SK-MEL-5 (cell line): Measurements from ENCODE around the gene AK2. TPM values are rescaled to one million over a fixed set of nuclear protein-coding genes. Genes with fewer than 3 reads are reported as not detected.
"Not testable (repeated sequence)": the region's sequence is repeated elsewhere in the genome, so short reads cannot be mapped to it uniquely, and the experiment has no call there.

Source experiments
- DNase-seq: peaks from one replicate; pipeline ENCODE4 v3.0.0-alpha.2; 2016; ENCODE audit warnings: low read depth, low spot score
- in situ Hi-C: cut with HindIII; loops from 2 replicates; pipeline ENCODE4 v1.10.0; 2016; ENCODE audit warnings: low sequenced_read_pairs, high pct_unique_total_duplicates, low pct_unique_long_range_greater_than_20kb
- total RNA-seq: library from RNA; depleted of rRNA; stranded (reverse); fragments of >200 nt; shearing (Covaris generic); gene quantifications from 2 replicates; pipeline ENCODE4 v1.2.3, GENCODE V29; 2014

AK2 gene
- total RNA-seq, 1 experiment from 2014 or later = 327 TPM

DNA sequence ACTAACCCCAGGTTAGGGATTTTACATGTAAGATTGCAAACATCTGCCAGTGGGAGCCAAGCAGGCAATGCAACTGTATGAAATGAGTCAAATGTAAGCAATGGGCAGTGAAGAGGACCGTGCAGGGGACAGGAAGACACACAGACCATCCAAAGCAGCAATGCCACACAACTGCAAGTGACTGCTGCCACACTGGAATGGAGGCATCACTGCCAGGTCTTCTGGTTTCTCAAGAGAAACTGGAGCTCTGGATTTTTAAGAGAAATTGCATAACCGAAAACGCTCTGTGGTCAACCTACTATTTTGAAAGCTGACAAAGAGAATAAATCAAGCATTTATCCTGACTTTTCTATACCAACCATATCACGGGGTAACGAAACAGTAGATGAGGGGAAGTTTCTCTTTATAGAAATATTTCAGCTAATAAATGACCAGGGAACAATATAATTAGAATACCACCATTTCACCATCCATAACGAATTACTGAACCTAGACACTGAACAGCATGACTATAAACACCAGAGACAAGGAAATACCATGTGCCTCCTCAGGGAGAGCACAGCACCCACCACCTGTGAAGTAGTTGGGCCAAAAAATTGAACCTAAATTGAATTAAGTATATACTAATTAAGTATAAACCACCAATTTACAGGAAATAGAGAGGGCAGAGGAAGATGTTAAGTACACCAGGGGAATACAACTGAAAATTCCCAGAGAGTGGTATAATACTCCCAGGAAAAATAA lies 4.4 kb downstream of the AK2 start:
- in situ Hi-C loops = no loop called here
- no peak for DNase-seq

DNA sequence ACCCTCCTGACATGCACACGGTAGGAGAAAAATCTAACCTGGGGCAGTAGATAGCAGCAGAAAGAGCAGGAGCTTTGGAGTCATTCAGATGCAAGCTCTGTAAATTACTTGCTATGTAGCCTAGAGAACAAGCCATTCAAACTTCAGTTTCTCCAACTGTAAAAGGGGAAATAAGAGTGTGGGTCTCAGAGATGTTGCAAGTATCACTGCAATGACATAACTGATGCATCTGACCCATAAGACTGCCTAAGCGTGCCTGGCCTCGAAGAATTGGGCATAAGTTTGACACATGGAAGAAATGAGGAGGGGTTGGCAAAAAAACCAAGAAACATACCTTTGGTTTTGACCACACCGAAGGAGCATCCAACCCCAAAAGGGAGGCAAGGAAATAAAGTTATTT lies 5.2 kb downstream of the AK2 start:
- in situ Hi-C loops = no loop called here
- DNase-seq = no peak

- no peak for DNase-seq
- in situ Hi-C loops = no loop called here
Measured at GRCh38 chr1:33030575-33030974, 6.1 kb downstream of the AK2 start.

GRCh38 chr1:33029921-33030320 lies 6.8 kb downstream of the AK2 start:
- DNase-seq = no peak
- in situ Hi-C loops = no loop called here

DNA sequence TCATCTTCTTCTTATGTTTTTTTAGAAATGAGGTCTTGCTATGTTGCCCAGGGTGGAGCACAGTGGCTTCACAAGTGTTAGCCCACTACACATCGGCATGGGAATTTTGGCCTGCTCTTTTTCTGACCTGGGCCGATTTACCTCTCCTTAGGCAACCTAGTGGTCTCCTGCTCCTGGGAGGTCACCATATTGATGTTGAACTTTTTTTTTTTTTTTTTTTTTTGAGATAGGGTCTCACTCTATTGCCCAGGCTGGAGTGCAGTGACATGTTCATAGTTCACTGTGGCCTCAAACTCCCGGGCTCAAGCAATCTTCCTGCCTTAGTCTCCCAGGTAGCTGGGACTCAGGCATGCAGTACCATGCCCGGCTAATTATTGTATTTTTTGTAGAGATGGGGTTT lies 7.5 kb downstream of the AK2 start:
- no peak for DNase-seq
- in situ Hi-C loops = no loop called here

DNA sequence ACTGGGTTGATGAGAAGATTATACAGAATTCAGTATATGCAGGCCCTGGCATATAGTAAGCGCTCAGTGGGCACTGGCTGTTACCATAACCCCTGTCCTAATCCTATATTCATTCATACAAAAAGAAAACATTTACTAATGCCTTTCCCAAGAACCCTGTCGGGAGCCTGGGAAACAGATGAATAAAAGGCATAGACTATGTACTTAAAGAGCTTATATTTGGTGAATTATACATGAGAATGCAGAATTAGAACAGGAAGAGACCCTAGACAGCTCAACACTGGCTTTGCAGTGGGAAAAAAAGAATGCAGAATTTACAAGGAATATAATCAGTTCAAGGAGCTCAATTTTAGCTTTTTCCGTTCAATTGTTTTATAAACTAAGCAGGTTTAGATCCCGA lies 10.9 kb downstream of the AK2 start:
- in situ Hi-C loops = no loop called here
- DNase-seq = no peak

- DNase-seq = no peak
- in situ Hi-C loops = no loop called here
Measured at GRCh38 chr1:33025180-33025569, 11.5 kb downstream of the AK2 start.

DNA sequence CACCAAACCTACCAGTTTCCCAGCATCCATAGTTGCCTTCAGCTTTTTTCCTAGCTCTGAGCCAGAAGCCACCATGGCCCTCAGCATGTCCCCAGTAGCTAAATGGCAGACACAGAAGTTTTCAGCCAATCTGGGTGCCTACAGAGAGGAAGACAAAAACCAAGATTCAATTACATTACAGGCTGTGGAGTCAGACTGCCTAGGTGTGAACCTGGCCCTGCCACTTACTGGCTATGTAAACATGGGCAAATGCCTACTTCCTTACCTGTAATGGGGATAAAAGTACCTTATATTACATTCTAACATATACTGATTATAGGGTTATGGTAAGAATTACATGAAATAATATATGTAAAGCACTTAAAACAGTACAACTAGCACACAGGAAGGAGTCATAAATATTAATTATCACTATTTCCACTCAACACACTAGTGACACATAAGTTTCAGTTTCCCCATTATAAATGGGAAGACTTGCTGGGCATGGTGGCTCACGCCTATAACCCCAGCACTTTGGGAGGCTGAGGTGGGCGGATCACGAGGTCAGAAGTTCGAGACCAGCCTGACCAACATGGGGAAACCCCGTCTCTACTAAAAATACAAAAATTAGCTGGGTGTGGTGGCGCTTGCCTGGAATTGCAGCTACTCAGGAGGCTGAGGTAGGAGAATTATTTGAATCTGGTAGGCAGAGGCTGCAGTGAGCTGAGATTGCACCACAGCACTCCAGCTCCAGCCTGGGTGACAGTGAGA lies 12.1 kb downstream of the AK2 start:
- in situ Hi-C loops, DNase-seq: not testable (repeated sequence)

GRCh38 chr1:33022650-33023200 lies 14.0 kb downstream of the AK2 start:
- in situ Hi-C loops = no loop called here
- no peak for DNase-seq

DNA sequence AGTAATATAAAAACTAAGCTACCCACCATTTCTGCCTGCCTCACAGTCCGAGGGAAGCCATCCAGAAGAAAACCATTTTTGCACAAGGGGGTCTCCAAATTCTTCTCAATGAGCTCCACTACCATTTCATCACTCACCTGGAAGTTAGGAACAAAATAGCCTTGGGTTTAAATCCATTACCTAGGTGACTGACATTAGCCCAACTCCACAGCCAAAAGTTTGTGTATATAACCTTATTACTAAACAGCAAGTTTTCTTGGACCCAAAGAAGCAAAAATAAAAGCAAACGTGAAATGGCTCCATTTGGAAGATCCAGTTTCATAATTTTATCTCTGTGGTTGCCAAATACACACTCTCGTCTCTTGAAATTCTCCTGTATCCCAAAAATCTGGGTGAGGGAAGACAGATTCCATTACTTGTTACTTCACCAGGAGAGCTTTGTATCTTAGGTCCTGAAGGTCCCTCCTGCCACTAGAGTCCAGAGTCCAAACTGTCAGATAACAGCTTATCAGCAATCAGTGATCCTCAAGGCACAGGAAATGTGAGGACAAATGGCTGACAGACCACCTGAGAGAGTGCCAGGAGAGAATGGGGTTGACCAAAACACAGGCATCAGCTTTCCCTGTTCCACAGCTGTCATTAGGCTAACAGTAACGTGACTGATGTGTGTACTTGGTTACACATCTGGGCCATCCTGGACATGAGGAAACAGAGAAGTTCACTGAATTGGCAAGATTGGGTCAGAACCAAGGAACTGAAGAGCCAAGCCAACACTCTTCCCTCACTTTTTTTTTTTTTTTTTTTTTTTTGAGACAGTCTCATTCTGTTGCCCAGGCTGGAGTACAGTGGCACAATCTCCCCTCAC lies 14.9 kb downstream of the AK2 start:
- in situ Hi-C loops = no loop called here
- DNase-seq = no peak

DNA sequence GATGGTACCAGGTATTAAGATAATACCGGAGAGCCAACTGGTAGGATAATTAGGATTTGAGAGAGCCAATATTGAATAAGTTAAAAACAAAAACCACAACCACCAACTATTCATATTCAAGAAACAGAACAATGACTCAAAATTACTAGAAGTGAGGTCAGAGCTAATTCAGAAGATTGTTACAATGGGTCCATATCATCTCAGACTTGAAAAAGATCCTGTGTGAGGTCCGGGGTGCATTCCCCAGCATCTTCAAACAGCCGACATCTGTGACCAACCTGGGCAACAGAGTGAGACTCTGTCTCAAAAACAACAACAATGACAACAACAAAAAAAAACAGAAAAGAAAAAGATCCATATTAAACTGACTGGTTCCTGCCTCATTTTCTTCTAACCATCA lies 18.6 kb downstream of the AK2 start:
- in situ Hi-C loops = no loop called here
- no peak for DNase-seq

- DNase-seq = no peak
- in situ Hi-C loops = no loop called here
Measured at GRCh38 chr1:33017175-33017574, 19.5 kb downstream of the AK2 start.

DNA sequence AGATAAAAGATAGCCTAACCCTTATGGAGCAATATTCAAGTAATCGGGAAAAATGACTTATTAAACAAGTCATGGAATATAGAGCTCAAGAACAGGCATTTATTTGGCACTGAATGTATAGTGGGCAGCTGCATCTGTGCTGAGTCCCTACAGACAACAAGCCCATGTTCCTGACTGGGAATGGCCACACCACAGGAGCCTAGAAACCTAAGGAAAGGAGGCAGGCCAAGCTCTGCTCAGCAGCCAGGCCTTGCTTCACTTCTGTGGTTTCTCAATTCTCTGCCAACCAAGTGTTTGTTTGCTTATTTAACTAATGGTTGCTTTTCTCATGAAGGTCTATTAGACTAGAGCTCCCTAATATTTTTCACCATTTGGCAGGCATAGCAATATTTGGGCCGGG lies 21.5 kb downstream of the AK2 start:
- DNase-seq = no peak
- in situ Hi-C loops = no loop called here

DNA sequence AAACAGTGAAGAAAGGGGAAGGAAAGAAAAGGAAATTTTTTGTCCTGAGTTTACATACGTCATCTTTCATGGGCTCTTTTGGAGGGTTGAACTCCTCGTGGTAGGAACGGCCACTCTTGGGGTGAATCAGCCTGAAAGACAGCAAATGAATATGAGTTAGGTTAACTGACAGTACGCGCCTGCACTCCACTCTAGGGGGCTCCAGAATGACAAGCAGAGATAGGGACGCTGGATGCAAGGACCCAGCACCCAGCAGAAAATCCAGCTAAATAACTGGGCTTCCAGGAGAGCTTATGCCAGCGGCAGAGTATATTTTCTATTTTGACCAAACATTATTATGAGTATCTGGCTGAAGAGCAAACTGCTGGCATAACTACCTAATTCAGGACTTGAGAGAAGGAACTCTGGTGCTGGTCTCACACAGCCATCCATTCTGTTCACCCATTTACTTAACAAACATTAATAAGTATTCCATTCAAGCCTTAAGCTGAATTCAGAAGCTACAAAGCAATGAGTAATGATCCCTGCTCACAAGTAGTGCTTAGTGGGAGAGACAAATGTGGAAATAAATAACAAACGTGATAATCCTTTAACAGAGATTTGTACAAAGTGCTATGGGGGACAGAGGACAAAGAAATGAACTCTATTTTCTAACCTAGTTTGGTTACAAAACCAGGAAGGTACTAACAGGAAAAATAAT lies 22.1 kb downstream of the AK2 start:
- in situ Hi-C loops = no loop called here
- no peak for DNase-seq

GRCh38 chr1:33013791-33014190 lies 22.9 kb downstream of the AK2 start:
- in situ Hi-C loops = no loop called here
- no peak for DNase-seq

GRCh38 chr1:33012165-33012564 lies 24.5 kb downstream of the AK2 start:
- no peak for DNase-seq
- in situ Hi-C loops = no loop called here

DNA sequence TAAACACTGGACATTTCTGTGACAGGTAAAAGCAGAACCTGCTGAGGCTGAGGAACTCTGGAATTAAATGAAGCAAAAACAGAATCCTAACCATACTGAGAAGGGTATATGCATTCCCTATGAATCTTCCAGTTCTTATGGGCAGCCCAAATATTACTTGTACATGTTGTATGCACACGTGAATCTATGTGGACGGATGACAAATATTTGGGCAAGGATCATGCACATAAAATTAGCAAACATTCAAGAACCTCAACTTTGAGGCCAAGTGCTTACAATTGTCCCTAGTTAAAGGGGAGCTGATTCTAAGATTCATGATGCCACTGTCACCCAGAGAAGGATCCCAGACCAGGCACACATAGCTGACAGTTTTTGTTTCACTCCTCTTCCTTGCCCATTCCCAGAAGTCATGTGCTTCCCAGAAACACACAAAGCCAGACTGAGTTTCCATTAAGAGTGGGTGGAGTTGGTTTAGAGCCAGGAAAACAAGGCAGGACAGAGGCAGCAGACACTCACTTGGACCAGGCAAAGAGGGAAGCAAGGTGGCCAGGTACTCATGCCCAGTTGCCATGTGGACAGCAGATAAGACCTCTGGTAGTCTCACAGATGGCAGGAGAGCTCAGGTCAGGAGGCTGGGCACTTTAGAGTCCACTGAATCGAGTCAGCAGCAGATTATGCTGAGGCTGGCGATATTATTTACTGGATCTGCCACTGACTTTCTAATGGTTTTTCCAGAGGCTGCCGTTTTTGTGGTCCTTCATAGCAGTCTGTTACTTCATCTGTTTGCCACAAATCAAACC lies 25.6 kb downstream of the AK2 start:
- in situ Hi-C loops = no loop called here
- DNase-seq = peak; percentile 81
